ENCODE measurements around the gene TMEM25.
A peak's percentile ranks its signal among the peaks of the same experiment; 100 is the strongest.

Gene TMEM25

GRCh38 chr11:118519549-118519948, 11.4 kb upstream of the TMEM25 start:
- Histone ChIP-seq H3K9ac (ENCODE audit: low read length in 2 of 2) (no peak overlapping the region), H3K36me3 (ENCODE audit: control insufficient read depth in 2 of 2, insufficient read depth in 2 of 2, low read length in 2 of 2) (peaks cover 58 to 65% of the 10 kb centered on the region in 2 donors), H3K4me1 (ENCODE audit: control insufficient read depth, insufficient read depth, low read length) (peaks cover 7% of the 10 kb centered on the region), H3K9me3 (ENCODE audit: control insufficient read depth in 2 of 2, low read length in 2 of 2) (no peaks in the 10 kb centered on the region), H3K27ac (ENCODE audit: low read length) (no peak overlapping the region), H3K27me3 (ENCODE audit: control insufficient read depth in 1 of 2, insufficient read depth in 2 of 2, low read length in 2 of 2) (no peaks in the 10 kb centered on the region), H3K4me3 (ENCODE audit: low read length in 2 of 2) (no peak overlapping the region)

DNA sequence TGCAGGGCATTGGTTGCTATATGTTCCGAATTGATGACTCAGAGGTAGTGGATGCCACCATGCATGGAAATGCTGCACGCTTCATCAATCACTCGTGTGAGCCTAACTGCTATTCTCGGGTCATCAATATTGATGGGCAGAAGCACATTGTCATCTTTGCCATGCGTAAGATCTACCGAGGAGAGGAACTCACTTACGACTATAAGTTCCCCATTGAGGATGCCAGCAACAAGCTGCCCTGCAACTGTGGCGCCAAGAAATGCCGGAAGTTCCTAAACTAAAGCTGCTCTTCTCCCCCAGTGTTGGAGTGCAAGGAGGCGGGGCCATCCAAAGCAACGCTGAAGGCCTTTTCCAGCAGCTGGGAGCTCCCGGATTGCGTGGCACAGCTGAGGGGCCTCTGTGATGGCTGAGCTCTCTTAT, 9.1 kb upstream of the TMEM25 start:
- H3K27me3 ChIP-seq (ENCODE audit: control insufficient read depth in 1 of 2, insufficient read depth in 2 of 2, low read length in 2 of 2): no peaks in the 10 kb centered on the region
- H3K4me3 ChIP-seq (ENCODE audit: low read length in 2 of 2): no peak overlapping the region
- no peak overlapping the region for H3K9ac ChIP-seq (ENCODE audit: low read length in 2 of 2)
- no peak overlapping the region for H3K27ac ChIP-seq (ENCODE audit: low read length)
- peaks cover 7% of the 10 kb centered on the region for H3K4me1 ChIP-seq (ENCODE audit: control insufficient read depth, insufficient read depth, low read length)
- no peaks in the 10 kb centered on the region for H3K9me3 ChIP-seq (ENCODE audit: control insufficient read depth in 2 of 2, low read length in 2 of 2)
- H3K36me3 ChIP-seq (ENCODE audit: control insufficient read depth in 2 of 2, insufficient read depth in 2 of 2, low read length in 2 of 2): peaks cover 43 to 57% of the 10 kb centered on the region in 2 donors

DNA sequence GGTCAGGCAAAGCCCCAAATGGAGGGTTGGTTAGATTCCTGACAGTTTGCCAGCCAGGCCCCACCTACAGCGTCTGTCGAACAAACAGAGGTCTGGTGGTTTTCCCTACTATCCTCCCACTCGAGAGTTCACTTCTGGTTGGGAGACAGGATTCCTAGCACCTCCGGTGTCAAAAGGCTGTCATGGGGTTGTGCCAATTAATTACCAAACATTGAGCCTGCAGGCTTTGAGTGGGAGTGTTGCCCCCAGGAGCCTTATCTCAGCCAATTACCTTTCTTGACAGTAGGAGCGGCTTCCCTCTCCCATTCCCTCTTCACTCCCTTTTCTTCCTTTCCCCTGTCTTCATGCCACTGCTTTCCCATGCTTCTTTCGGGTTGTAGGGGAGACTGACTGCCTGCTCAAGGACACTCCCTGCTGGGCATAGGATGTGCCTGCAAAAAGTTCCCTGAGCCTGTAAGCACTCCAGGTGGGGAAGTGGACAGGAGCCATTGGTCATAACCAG, 8.4 kb upstream of the TMEM25 start:
- Histone ChIP-seq H3K4me3 (ENCODE audit: low read length in 2 of 2) (no peak overlapping the region), H3K27me3 (ENCODE audit: control insufficient read depth in 1 of 2, insufficient read depth in 2 of 2, low read length in 2 of 2) (no peaks in the 10 kb centered on the region), H3K9me3 (ENCODE audit: control insufficient read depth in 2 of 2, low read length in 2 of 2) (no peaks in the 10 kb centered on the region), H3K9ac (ENCODE audit: low read length in 2 of 2) (no peak overlapping the region), H3K27ac (ENCODE audit: low read length) (no peak overlapping the region), H3K36me3 (ENCODE audit: control insufficient read depth in 2 of 2, insufficient read depth in 2 of 2, low read length in 2 of 2) (peaks cover 40 to 53% of the 10 kb centered on the region in 2 donors), H3K4me1 (ENCODE audit: control insufficient read depth, insufficient read depth, low read length) (peaks cover 7% of the 10 kb centered on the region)

DNA sequence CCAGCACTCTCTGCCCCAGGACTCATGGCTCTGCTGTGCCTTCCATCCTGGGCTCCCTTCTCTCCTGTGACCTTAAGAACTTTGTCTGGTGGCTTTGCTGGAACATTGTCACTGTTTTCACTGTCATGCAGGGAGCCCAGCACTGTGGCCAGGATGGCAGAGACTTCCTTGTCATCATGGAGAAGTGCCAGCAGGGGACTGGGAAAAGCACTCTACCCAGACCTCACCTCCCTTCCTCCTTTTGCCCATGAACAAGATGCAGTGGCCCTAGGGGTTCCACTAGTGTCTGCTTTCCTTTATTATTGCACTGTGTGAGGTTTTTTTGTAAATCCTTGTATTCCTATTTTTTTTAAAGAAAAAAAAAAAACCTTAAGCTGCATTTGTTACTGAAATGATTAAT, 6.6 kb upstream of the TMEM25 start:
- Histone ChIP-seq H3K4me3 (ENCODE audit: low read length in 2 of 2) (no peak overlapping the region), H3K27ac (ENCODE audit: low read length) (no peak overlapping the region), H3K27me3 (ENCODE audit: control insufficient read depth in 1 of 2, insufficient read depth in 2 of 2, low read length in 2 of 2) (no peaks in the 10 kb centered on the region), H3K36me3 (ENCODE audit: control insufficient read depth in 2 of 2, insufficient read depth in 2 of 2, low read length in 2 of 2) (peaks cover 35 to 49% of the 10 kb centered on the region in 2 donors), H3K9me3 (ENCODE audit: control insufficient read depth in 2 of 2, low read length in 2 of 2) (no peaks in the 10 kb centered on the region), H3K4me1 (ENCODE audit: control insufficient read depth, insufficient read depth, low read length) (peaks cover 14% of the 10 kb centered on the region), H3K9ac (ENCODE audit: low read length in 2 of 2) (no peak overlapping the region)

DNA sequence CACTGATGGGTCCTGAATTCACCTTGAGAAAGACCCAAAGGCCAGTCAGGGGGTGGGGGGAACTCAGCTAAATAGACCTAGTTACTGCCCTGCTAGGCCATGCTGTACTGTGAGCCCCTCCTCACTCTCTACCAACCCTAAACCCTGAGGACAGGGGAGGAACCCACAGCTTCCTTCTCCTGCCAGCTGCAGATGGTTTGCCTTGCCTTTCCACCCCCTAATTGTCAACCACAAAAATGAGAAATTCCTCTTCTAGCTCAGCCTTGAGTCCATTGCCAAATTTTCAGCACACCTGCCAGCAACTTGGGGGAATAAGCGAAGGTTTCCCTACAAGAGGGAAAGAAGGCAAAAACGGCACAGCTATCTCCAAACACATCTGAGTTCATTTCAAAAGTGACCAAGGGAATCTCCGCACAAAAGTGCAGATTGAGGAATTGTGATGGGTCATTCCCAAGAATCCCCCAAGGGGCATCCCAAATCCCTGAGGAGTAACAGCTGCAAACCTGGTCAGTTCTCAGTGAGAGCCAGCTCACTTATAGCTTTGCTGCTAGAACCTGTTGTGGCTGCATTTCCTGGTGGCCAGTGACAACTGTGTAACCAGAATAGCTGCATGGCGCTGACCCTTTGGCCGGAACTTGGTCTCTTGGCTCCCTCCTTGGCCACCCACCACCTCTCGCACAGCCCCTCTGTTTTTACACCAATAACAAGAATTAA, 6.1 kb upstream of the TMEM25 start:
- Histone ChIP-seq H3K9me3 (ENCODE audit: control insufficient read depth in 2 of 2, low read length in 2 of 2) (no peaks in the 10 kb centered on the region), H3K4me3 (ENCODE audit: low read length in 2 of 2) (no peak overlapping the region), H3K27ac (ENCODE audit: low read length) (no peak overlapping the region), H3K9ac (ENCODE audit: low read length in 2 of 2) (no peak overlapping the region), H3K4me1 (ENCODE audit: control insufficient read depth, insufficient read depth, low read length) (peaks cover 20% of the 10 kb centered on the region), H3K27me3 (ENCODE audit: control insufficient read depth in 1 of 2, insufficient read depth in 2 of 2, low read length in 2 of 2) (no peaks in the 10 kb centered on the region), H3K36me3 (ENCODE audit: control insufficient read depth in 2 of 2, insufficient read depth in 2 of 2, low read length in 2 of 2) (peaks cover 29 to 44% of the 10 kb centered on the region in 2 donors)

DNA sequence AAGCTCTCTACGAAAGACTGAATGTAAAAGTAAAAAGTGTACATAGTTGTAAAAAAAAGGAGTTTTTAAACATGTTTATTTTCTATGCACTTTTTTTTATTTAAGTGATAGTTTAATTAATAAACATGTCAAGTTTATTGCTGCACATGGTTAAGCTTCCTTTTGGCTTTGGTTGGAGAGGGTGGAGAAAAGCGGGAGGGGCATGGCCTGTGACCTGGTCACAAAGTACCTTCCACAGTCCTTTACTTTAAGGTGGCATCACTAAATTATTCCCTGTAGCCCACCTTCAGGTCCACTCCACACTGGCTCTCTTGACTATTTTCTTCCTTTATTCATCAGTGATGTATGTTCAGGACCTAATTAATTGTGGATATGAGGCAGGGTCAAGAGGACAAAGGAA, 4.3 kb upstream of the TMEM25 start:
- no peaks in the 10 kb centered on the region for H3K27me3 ChIP-seq (ENCODE audit: control insufficient read depth in 1 of 2, insufficient read depth in 2 of 2, low read length in 2 of 2)
- peaks cover 36% of the 10 kb centered on the region for H3K4me1 ChIP-seq (ENCODE audit: control insufficient read depth, insufficient read depth, low read length)
- H3K36me3 ChIP-seq (ENCODE audit: control insufficient read depth in 2 of 2, insufficient read depth in 2 of 2, low read length in 2 of 2): peaks cover 16 to 30% of the 10 kb centered on the region in 2 donors
- H3K27ac ChIP-seq (ENCODE audit: low read length): no peak overlapping the region
- no peak overlapping the region for H3K9ac ChIP-seq (ENCODE audit: low read length in 2 of 2)
- H3K4me3 ChIP-seq (ENCODE audit: low read length in 2 of 2): no peak overlapping the region
- H3K9me3 ChIP-seq (ENCODE audit: control insufficient read depth in 2 of 2, low read length in 2 of 2): no peaks in the 10 kb centered on the region

DNA sequence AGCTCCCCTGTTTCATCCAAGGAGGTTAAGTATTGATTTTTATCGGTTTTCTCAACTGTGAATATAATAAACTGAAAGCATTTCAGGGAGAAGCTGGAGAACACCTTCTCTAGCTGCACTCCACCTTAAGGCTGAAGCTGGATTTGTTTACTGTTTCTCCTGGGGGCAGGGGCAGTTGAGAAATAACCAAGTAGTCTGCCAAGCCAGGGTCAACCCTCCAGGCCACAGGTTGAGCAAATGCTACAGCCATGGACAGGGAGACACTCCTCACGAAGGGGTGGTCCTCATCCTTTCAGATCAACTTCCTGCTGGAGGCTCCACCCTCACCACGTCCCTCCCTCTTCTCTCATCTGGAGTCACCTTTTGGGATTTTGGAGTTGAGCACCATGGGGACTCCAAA, 3.9 kb upstream of the TMEM25 start, which contains the start of gene TTC36:
Gene TTC36, plus strand, starts transcription at position 366 of the 400 bp plus-strand sequence. Its CDS starts 21 bp downstream, at position 387.
- H3K36me3 ChIP-seq (ENCODE audit: control insufficient read depth in 2 of 2, insufficient read depth in 2 of 2, low read length in 2 of 2): peaks cover 11 to 26% of the 10 kb centered on the region in 2 donors
- H3K9ac ChIP-seq (ENCODE audit: low read length in 2 of 2): no peak within 1 kb of the TSS
- no peak within 1 kb of the TSS for H3K4me3 ChIP-seq (ENCODE audit: low read length in 2 of 2)
- H3K4me1 ChIP-seq (ENCODE audit: control insufficient read depth, insufficient read depth, low read length): peaks cover 40% of the 10 kb centered on the region
- no peaks in the 10 kb centered on the region for H3K27me3 ChIP-seq (ENCODE audit: control insufficient read depth in 1 of 2, insufficient read depth in 2 of 2, low read length in 2 of 2)
- H3K9me3 ChIP-seq (ENCODE audit: control insufficient read depth in 2 of 2, low read length in 2 of 2): no peaks in the 10 kb centered on the region
- no peak within 1 kb of the TSS for H3K27ac ChIP-seq (ENCODE audit: low read length)

GRCh38 chr11:118528511-118528910, 2.5 kb upstream of the TMEM25 start:
- H3K9me3 ChIP-seq (ENCODE audit: control insufficient read depth in 2 of 2, low read length in 2 of 2): no peaks in the 10 kb centered on the region
- H3K9ac ChIP-seq (ENCODE audit: low read length in 2 of 2): no peak overlapping the region
- H3K27ac ChIP-seq (ENCODE audit: low read length): no peak overlapping the region
- H3K4me3 ChIP-seq (ENCODE audit: low read length in 2 of 2): no peak overlapping the region
- H3K27me3 ChIP-seq (ENCODE audit: control insufficient read depth in 1 of 2, insufficient read depth in 2 of 2, low read length in 2 of 2): no peaks in the 10 kb centered on the region
- H3K4me1 ChIP-seq (ENCODE audit: control insufficient read depth, insufficient read depth, low read length): peaks cover 35% of the 10 kb centered on the region
- H3K36me3 ChIP-seq (ENCODE audit: control insufficient read depth in 2 of 2, insufficient read depth in 2 of 2, low read length in 2 of 2): peaks cover 0 to 16% of the 10 kb centered on the region in 2 donors

- Histone ChIP-seq H3K27me3 (ENCODE audit: control insufficient read depth in 1 of 2, insufficient read depth in 2 of 2, low read length in 2 of 2) (no peaks in the 10 kb centered on the region), H3K36me3 (ENCODE audit: control insufficient read depth in 2 of 2, insufficient read depth in 2 of 2, low read length in 2 of 2) (peaks cover 0 to 11% of the 10 kb centered on the region in 2 donors), H3K27ac (ENCODE audit: low read length) (no peak overlapping the region), H3K4me1 (ENCODE audit: control insufficient read depth, insufficient read depth, low read length) (peaks cover 35% of the 10 kb centered on the region), H3K9ac (ENCODE audit: low read length in 2 of 2) (peak overlapping the region; percentile 52 to 71), H3K4me3 (ENCODE audit: low read length in 2 of 2) (peak overlapping the region; percentile 75 to 81), H3K9me3 (ENCODE audit: control insufficient read depth in 2 of 2, low read length in 2 of 2) (no peaks in the 10 kb centered on the region)
Observed at GRCh38 chr11:118529584-118530175, 1.3 kb upstream of the TMEM25 start.

GRCh38 chr11:118530180-118530682, 761 bp upstream of the TMEM25 start:
- Histone ChIP-seq H3K27me3 (ENCODE audit: control insufficient read depth in 1 of 2, insufficient read depth in 2 of 2, low read length in 2 of 2) (no peaks in the 10 kb centered on the region), H3K9me3 (ENCODE audit: control insufficient read depth in 2 of 2, low read length in 2 of 2) (no peaks in the 10 kb centered on the region), H3K4me1 (ENCODE audit: control insufficient read depth, insufficient read depth, low read length) (peaks cover 35% of the 10 kb centered on the region), H3K36me3 (ENCODE audit: control insufficient read depth in 2 of 2, insufficient read depth in 2 of 2, low read length in 2 of 2) (peaks cover 0 to 11% of the 10 kb centered on the region in 2 donors), H3K27ac (ENCODE audit: low read length) (peak overlapping the region; percentile 53), H3K9ac (ENCODE audit: low read length in 2 of 2) (peak overlapping the region; percentile 52 to 71), H3K4me3 (ENCODE audit: low read length in 2 of 2) (peak overlapping the region; percentile 75 to 81)
